HG03469 (cell line): Measurements from ENCODE around the gene MBD5.

Experiments used
- ATAC-seq: cut with Tn5 transposase; IDR thresholded peaks from one replicate; pipeline ENCODE4 v1.9.1; 2021; ENCODE audit warnings: mild to moderate bottlenecking, moderate library complexity, moderate number of reproducible peaks; ENCODE audit not compliant: unreplicated experiment

MBD5 gene

GRCh38 chr2:148512501-148512900 lies 491.6 kb downstream of the MBD5 start:
- ATAC-seq, result no peak

GRCh38 chr2:148513427-148513826 lies 492.5 kb downstream of the MBD5 start:
- ATAC-seq, result no peak

- ATAC-seq, result no peak
Measured at GRCh38 chr2:148515120-148515519, 494.2 kb downstream of the MBD5 start.

DNA sequence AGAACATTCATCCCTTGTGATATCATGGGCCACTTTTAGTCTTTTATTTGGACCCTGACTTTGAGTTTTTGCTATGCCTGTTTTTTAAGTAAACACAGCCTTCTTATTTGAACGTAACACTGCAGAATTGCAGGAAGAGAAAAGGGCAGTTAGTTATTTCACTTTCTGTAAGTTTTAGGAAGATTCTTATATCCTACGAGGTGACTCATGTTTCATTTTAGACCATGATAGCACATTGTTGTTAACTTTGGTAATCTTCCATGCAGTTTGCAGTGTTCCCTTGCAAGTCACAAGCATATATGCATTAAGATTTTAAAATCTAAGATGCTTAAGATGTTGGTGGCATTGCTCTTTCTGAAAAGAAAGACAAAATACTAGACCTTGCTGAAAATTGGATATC lies 495.1 kb downstream of the MBD5 start:
- no peak for ATAC-seq

- ATAC-seq, result no peak
Measured at GRCh38 chr2:148517296-148517695, 496.4 kb downstream of the MBD5 start.

DNA sequence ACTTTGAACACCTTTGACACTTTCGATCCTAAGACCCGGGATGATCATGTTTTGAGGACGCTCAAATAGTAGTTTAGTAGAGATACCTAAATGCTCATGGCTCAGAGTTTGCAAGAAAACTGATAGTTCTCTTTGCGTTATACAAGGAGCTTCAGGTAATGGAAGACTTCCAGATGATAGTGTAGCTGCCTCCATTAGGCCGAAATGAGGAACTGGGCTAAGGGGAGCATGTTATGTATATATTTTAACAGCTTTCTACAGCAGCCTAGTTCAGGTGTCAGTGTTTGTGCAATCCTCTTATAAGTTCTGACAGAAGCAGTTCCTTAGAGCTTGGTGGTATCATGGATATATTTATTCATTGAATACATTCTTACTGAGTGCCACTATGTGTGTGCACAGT lies 496.9 kb downstream of the MBD5 start:
- ATAC-seq, result no peak

- no peak for ATAC-seq
Measured at GRCh38 chr2:148519013-148519412, 498.1 kb downstream of the MBD5 start.

DNA sequence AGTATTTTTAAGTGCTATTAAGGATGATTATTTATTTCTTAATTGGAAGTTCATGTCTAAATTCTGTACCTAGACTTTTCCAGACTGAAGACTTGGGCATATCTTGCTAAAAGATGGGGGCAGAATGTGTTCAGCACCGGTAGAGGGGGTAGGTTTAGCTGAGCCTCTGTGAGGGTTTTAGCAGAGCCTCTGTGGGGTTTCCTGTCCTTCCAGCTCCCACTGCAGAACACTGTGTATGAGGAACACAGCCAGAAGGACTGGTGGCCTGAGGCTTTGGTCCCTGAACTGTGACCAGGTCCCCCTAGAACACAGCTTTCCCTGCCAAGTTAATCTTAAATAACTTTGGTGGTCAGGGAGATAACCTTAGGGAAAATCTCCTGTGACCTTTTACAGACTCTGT lies 500.3 kb downstream of the MBD5 start:
- no peak for ATAC-seq

GRCh38 chr2:148523315-148523714 lies 502.4 kb downstream of the MBD5 start:
- no peak for ATAC-seq

GRCh38 chr2:148524519-148524919 lies 503.6 kb downstream of the MBD5 start:
- no peak for ATAC-seq

- no peak for ATAC-seq
Measured at GRCh38 chr2:148525130-148525529, 504.2 kb downstream of the MBD5 start.

- no peak for ATAC-seq
Measured at GRCh38 chr2:148526509-148527346, 505.8 kb downstream of the MBD5 start.

DNA sequence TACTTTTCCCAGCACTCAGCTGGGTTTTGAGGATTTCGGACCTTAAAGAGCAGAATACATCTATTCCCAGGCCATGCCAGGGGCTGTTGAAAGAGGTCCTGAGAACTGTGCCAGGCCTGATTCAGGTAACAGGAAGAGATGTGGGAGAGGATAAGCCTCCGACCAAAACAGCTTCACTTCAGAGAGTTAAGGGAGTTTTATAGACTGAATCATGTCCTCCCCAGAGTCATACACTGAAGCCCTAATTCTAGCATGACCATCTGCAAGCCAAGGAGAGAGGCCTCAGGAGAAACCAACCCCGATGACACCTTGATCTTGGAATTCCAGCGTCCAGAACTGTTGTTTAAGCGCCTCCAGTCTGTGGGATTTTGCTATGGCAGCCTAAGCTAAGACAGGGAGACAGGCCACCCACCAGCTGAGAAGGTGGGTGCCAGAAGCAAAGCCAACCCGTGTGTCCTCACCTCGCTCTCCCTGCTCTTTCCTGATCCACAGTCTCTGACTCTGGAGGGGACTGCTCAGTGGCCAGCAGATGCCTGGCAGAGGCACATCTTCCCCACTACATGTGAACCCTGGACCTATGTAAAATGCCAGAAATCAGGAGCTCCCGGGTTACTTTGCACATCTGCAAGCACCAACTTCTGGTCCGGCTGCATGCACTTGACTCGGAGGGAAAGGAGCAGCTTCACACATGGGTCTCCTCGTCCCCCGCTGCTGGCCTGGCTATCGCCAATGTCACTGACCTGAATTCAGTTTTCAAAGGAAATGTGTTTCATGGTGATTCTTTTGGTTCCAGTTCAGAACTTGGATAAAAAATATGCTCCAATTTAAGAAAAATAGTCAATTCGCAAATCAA lies 506.8 kb downstream of the MBD5 start:
- ATAC-seq, result no peak

- no peak for ATAC-seq
Measured at GRCh38 chr2:148528356-148529064, 507.6 kb downstream of the MBD5 start.

GRCh38 chr2:148529745-148530144 lies 508.9 kb downstream of the MBD5 start:
- no peak for ATAC-seq

GRCh38 chr2:148530350-148530749 lies 509.5 kb downstream of the MBD5 start:
- no peak for ATAC-seq

GRCh38 chr2:148531235-148531634 lies 510.3 kb downstream of the MBD5 start:
- no peak for ATAC-seq

- no peak for ATAC-seq
Measured at GRCh38 chr2:148531669-148532428, 511.0 kb downstream of the MBD5 start.

GRCh38 chr2:148533004-148533403 lies 512.1 kb downstream of the MBD5 start:
- no peak for ATAC-seq

DNA sequence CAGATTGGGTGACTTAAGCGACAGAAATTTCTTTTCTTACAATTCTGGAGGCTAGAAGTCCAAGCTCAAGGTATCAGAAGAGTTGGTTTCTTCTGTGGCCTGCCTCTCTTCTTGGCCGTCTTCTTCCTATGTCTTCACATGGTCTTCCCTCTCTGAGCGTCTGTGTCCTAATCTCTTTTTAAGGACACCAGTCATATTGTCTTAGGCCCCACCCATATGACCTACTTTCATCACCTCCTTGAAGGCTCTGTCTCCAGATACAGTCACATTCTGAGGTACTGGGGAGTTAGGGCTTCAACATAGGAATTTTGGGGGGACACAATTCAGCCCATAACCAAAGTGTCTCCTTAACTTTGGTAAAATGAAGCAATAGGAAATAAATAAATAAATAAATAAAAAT lies 512.8 kb downstream of the MBD5 start:
- no peak for ATAC-seq
